DND-41 (cell line): ENCODE results near the gene GSTP1.
A peak's percentile ranks its signal among the peaks of the same experiment; 100 is the strongest.

Experiments
- ATAC-seq: fragments of 200-7000 bp; cut with Tn5 transposase; 3 replicates; pipeline ENCODE4 v1.9.1; 2021; ENCODE audit warnings: low read depth; ENCODE audit not compliant: insufficient read depth
- DNase-seq: peaks from one replicate; pipeline ENCODE4 v3.0.0-alpha.2; 2020
- H2AFZ ChIP-seq: 2 replicates; pipeline ENCODE4 v1.6.0; 2012; ENCODE audit warnings: low read depth, low read length
- H3K27ac ChIP-seq: 2 replicates; pipeline ENCODE4 v1.5.1; 2012; ENCODE audit warnings: low read length, inconsistent platforms
- H3K27me3 ChIP-seq: fragments of 200-600 bp; sonication (generic); 2 replicates; pipeline ENCODE4 v1.6.0; 2012; ENCODE audit warnings: low read length, mild to moderate bottlenecking, inconsistent platforms; ENCODE audit not compliant: insufficient read depth, poor library complexity
- H3K36me3 ChIP-seq: 2 replicates; pipeline ENCODE4 v1.5.1; 2012; ENCODE audit warnings: low read length, inconsistent platforms; ENCODE audit not compliant: insufficient read depth
- H3K4me1 ChIP-seq: 2 replicates; pipeline ENCODE4 v1.5.1; 2012; ENCODE audit warnings: mild to moderate bottlenecking, low read length; ENCODE audit not compliant: insufficient read depth
- H3K4me2 ChIP-seq: 2 replicates; pipeline ENCODE4 v1.6.0; 2012; ENCODE audit warnings: mild to moderate bottlenecking, moderate library complexity, low read length, inconsistent platforms; ENCODE audit not compliant: insufficient read depth
- H3K4me3 ChIP-seq, 2 experiments: fragments of 200-600 bp in 1 of 2; shearing (Covaris generic) in 1 of 2; 2 replicates each; pipeline ENCODE4 v1.5.1; 2012 to 2016; ENCODE audit warnings: inconsistent platforms in 2 of 2, low read length in 2 of 2, mild to moderate bottlenecking in 2 of 2, low read depth in 1 of 2, moderate library complexity in 1 of 2
- H3K79me2 ChIP-seq: 2 replicates; pipeline ENCODE4 v1.6.0; 2012; ENCODE audit warnings: low read length, inconsistent platforms; ENCODE audit not compliant: insufficient read depth
- H3K9ac ChIP-seq: 2 replicates; pipeline ENCODE4 v1.6.0; 2012; ENCODE audit warnings: low read depth, mild to moderate bottlenecking, inconsistent platforms, low read length, moderate library complexity
- H3K9me3 ChIP-seq: 2 replicates; pipeline ENCODE4 v1.5.1; 2012; ENCODE audit warnings: low read length, moderate library complexity, mild to moderate bottlenecking, inconsistent platforms; ENCODE audit not compliant: insufficient read depth, severe bottlenecking
- H4K20me1 ChIP-seq: 2 replicates; pipeline ENCODE4 v1.6.0; 2012; ENCODE audit warnings: low read length; ENCODE audit not compliant: insufficient read depth
- CTCF ChIP-seq: IDR thresholded peaks from 2 replicates; pipeline ENCODE4 v1.5.1; 2012; ENCODE audit warnings: borderline replicate concordance, low read length, moderate library complexity, mild to moderate bottlenecking; ENCODE audit not compliant: poor library complexity, severe bottlenecking; ENCODE audit errors: extremely low read depth
- EZH2 ChIP-seq: IDR thresholded peaks from 3 replicates; pipeline ENCODE4 v1.6.1; 2012; ENCODE audit warnings: borderline replicate concordance, low read depth, mild to moderate bottlenecking, moderate library complexity, low read length, inconsistent platforms; ENCODE audit not compliant: severe bottlenecking

The GSTP1 gene

GRCh38 chr11:67583247-67584204, at the start of gene GSTP1:
Gene GSTP1, plus strand, starts transcription at chr11:67583812. Its CDS starts 32 bp downstream, at chr11:67583844.
- H4K20me1 ChIP-seq: peaks cover 31% of the 10 kb centered on the region
- peak within 1 kb of the TSS; percentile 63 to 78 for H3K4me3 ChIP-seq
- H3K4me1 ChIP-seq: peaks cover 38% of the 10 kb centered on the region
- peak; percentile 89 for ATAC-seq
- H3K27ac ChIP-seq: peak within 1 kb of the TSS; percentile 91
- H3K4me2 ChIP-seq: peak within 1 kb of the TSS; percentile 66
- peak; percentile 90 for DNase-seq
- peak within 1 kb of the TSS; percentile 86 for H2AFZ ChIP-seq
- peaks cover 39% of the 10 kb centered on the region for H3K79me2 ChIP-seq
- peaks cover 5% of the 10 kb centered on the region for H3K27me3 ChIP-seq
- TF ChIP-seq EZH2: no peak
- peak; percentile 75 for TF ChIP-seq CTCF
- H3K9ac ChIP-seq: peak within 1 kb of the TSS; percentile 64
- no peaks in the 10 kb centered on the region for H3K9me3 ChIP-seq
- H3K36me3 ChIP-seq: peaks cover 41% of the 10 kb centered on the region

- no peak overlapping the region for H3K9ac ChIP-seq
- H3K4me2 ChIP-seq: no peak overlapping the region
- H3K27me3 ChIP-seq: no peaks in the 10 kb centered on the region
- no peak for TF ChIP-seq EZH2
- no peak for TF ChIP-seq CTCF
- DNase-seq: no peak
- no peaks in the 10 kb centered on the region for H4K20me1 ChIP-seq
- H3K36me3 ChIP-seq: no peaks in the 10 kb centered on the region
- H3K27ac ChIP-seq: no peak overlapping the region
- H3K4me1 ChIP-seq: no peaks in the 10 kb centered on the region
- no peaks in the 10 kb centered on the region for H3K79me2 ChIP-seq
- peaks cover 23% of the 10 kb centered on the region for H3K9me3 ChIP-seq
- no peak overlapping the region for H2AFZ ChIP-seq
- ATAC-seq: no peak
- no peak overlapping the region for H3K4me3 ChIP-seq
These were observed 49.4 kb upstream of the GSTP1 start for GRCh38 chr11:67534070-67534679.

- Histone ChIP-seq H3K9me3 (peaks cover 23% of the 10 kb centered on the region), H4K20me1 (no peaks in the 10 kb centered on the region), H3K27me3 (no peaks in the 10 kb centered on the region), H3K4me2 (no peak overlapping the region), H3K27ac (no peak overlapping the region), H3K9ac (no peak overlapping the region), H3K4me3 (no peak overlapping the region), H2AFZ (no peak overlapping the region), H3K36me3 (no peaks in the 10 kb centered on the region), H3K79me2 (no peaks in the 10 kb centered on the region), H3K4me1 (no peaks in the 10 kb centered on the region)
- no peak for TF ChIP-seq EZH2
- TF ChIP-seq CTCF: no peak
- no peak for ATAC-seq
- no peak for DNase-seq
These were observed 48.1 kb upstream of the GSTP1 start for GRCh38 chr11:67535561-67535960.
